ENCODE measurements around the gene ARMC9. TPM values are rescaled to one million over a fixed set of nuclear protein-coding genes. Genes with fewer than 3 reads are reported as not detected.

Gene ARMC9
- total RNA-seq, 3 donors from 2014 or later = 10.9 to 32.2 (median 11.9) TPM

DNA sequence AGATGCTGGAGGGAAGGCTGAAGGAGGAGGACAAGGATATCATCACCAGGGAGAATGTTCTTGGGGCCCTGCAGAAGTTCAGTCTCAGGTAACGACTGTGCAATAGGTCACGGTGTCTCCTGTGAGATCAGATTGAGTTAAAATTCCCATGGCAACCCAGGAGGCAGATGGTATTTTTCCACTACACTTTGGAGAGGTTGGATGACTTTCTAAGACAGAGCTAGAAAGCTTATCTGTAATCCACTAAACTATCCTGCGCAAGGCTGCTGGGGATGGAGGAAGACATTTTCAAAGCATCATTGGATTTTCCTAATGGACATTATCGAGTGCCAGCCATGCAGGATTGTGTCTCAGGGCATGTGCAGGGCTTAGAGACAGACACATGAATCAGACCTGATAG lies 74.6 kb downstream of the ARMC9 start:
- Histone ChIP-seq H3K4me3 (no peak overlapping the region), H3K9me3 (no peaks in the 10 kb centered on the region), H3K4me1 (ENCODE audit: low read depth) (no peaks in the 10 kb centered on the region), H3K36me3 (ENCODE audit: low read depth) (no peaks in the 10 kb centered on the region)
- intact Hi-C loops (cut with DNase I, micrococcal nuclease) = loop anchor here in 1 of 2 donors (10.0 kb wide), 1 partner anchor 48 kb away; no protein-coding TSS in a partner anchor
- DNase-seq (no peak), ATAC-seq (no peak)
- no peak for TF ChIP-seq CTCF (IDR thresholded peaks at IDR 0.05)

GRCh38 chr2:231276987-231277386 lies 78.6 kb downstream of the ARMC9 start:
- TF ChIP-seq CTCF (IDR thresholded peaks at IDR 0.05) = no peak
- H3K4me1 ChIP-seq (ENCODE audit: low read depth) = no peaks in the 10 kb centered on the region
- DNase-seq = no peak
- no peak for ATAC-seq
- intact Hi-C loops (cut with DNase I, micrococcal nuclease) = loop anchor here in 1 of 2 donors (10.0 kb wide), 1 partner anchor 52 kb away; no protein-coding TSS in a partner anchor
- H3K36me3 ChIP-seq (ENCODE audit: low read depth) = no peaks in the 10 kb centered on the region
- no peaks in the 10 kb centered on the region for H3K9me3 ChIP-seq
- H3K4me3 ChIP-seq = no peak overlapping the region

DNA sequence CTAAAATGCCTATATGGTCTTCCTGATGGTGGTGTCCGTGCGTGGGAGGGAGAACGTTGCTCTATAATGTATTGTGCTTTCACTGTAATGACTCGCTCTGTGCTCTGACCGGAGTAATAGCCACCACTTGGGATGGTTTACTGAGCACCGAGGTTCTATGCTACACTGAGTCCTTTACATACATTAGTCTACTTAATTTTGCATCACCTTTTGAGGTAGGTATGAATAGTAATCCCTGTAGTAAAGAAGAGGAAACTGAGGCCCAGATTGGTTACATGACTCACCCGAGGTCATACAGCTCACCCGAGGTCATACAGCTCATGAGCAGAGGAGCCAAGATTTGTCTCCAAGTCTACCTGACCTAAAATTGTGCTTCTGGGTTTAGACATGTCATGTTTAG lies 79.5 kb downstream of the ARMC9 start:
- Histone ChIP-seq H3K9me3 (no peaks in the 10 kb centered on the region), H3K4me3 (no peak overlapping the region), H3K36me3 (ENCODE audit: low read depth) (no peaks in the 10 kb centered on the region), H3K4me1 (ENCODE audit: low read depth) (no peaks in the 10 kb centered on the region)
- no peak for DNase-seq
- intact Hi-C loops (cut with DNase I, micrococcal nuclease) = loop anchor here in 1 of 2 donors (10.0 kb wide), 1 partner anchor 53 kb away; no protein-coding TSS in a partner anchor
- ATAC-seq = no peak
- TF ChIP-seq CTCF (IDR thresholded peaks at IDR 0.05) = no peak

DNA sequence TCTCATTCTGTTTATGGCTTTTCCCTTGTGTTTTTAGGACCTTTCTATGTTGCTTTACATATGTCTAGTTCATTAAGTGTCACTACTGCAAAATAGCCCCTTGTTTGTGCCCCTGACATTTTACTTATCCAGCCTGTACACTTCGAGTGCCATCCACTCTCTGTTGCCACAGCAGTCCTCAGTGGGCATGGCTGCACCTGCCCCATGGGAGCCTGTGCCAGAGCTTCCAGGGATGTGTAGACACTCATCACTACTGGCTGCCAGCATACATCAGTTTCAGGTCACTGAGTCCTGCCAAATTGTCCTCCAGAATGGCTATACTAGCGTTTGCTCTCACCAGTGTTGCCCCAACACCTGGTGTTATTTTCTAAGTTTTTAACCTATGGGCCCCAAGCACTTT lies 80.4 kb downstream of the ARMC9 start:
- Histone ChIP-seq H3K9me3 (no peaks in the 10 kb centered on the region), H3K4me1 (ENCODE audit: low read depth) (no peaks in the 10 kb centered on the region), H3K4me3 (no peak overlapping the region), H3K36me3 (ENCODE audit: low read depth) (no peaks in the 10 kb centered on the region)
- TF ChIP-seq CTCF (IDR thresholded peaks at IDR 0.05) = no peak
- intact Hi-C loops (cut with DNase I, micrococcal nuclease) = loop anchor here in 1 of 2 donors (10.0 kb wide), 1 partner anchor 54 kb away; no protein-coding TSS in a partner anchor
- ATAC-seq (no peak), DNase-seq (no peak)

- H3K4me1 ChIP-seq (ENCODE audit: low read depth) = no peaks in the 10 kb centered on the region
- H3K4me3 ChIP-seq = no peak overlapping the region
- H3K9me3 ChIP-seq = no peaks in the 10 kb centered on the region
- DNase-seq (no peak), ATAC-seq (no peak)
- intact Hi-C loops (cut with DNase I, micrococcal nuclease) = no loop called here
- TF ChIP-seq CTCF (IDR thresholded peaks at IDR 0.05) = no peak
- H3K36me3 ChIP-seq (ENCODE audit: low read depth) = no peaks in the 10 kb centered on the region
Measured at GRCh38 chr2:231280846-231281245, 82.4 kb downstream of the ARMC9 start.

GRCh38 chr2:231284296-231284695 lies 85.9 kb downstream of the ARMC9 start:
- intact Hi-C loops (cut with DNase I, micrococcal nuclease) = no loop called here
- H3K4me3 ChIP-seq = no peak overlapping the region
- peaks cover 8% of the 10 kb centered on the region for H3K4me1 ChIP-seq (ENCODE audit: low read depth)
- no peaks in the 10 kb centered on the region for H3K9me3 ChIP-seq
- ATAC-seq (peak; percentile 25), DNase-seq (no peak)
- no peaks in the 10 kb centered on the region for H3K36me3 ChIP-seq (ENCODE audit: low read depth)
- TF ChIP-seq CTCF (IDR thresholded peaks at IDR 0.05) = no peak
